Measurements from ENCODE around the gene CARS2.
"Not testable (repeated sequence)": the region's sequence is repeated elsewhere in the genome, so short reads cannot be mapped to it uniquely, and the experiment has no call there.

DNA sequence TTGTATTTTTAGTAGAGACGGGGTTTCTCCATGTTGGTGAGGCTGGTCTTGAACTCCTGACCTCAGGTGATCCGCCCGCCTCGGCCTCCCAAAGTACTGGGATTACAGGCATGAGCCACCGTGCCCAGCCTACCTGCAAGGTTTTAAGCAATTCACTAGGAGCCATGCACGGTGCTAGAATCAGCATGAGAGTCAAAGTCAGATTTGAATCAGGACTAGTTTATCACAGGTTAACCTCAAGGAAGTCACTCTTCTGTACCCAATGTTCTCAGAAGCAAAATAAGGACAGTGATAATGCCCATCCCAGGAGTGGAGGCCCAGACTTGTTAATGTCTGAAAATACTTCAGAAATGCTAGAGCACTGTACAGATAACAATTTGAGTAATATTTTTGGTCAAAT lies 20.2 kb upstream of the CARS2 start:
- not testable (repeated sequence) for TF ChIP-seq GLIS3 (CRISPR knock-in tag; IDR thresholded peaks at IDR 0.05); CSDC2 (CRISPR knock-in tag; IDR thresholded peaks at IDR 0.05); ZNF70 (CRISPR knock-in tag; IDR thresholded peaks at IDR 0.05); ESRRG (CRISPR knock-in tag; IDR thresholded peaks at IDR 0.05); OSR1 (CRISPR knock-in tag; IDR thresholded peaks at IDR 0.05); PPARA (CRISPR knock-in tag; IDR thresholded peaks at IDR 0.05; ENCODE audit: borderline replicate concordance)
- TF ChIP-seq, protein P1, sequence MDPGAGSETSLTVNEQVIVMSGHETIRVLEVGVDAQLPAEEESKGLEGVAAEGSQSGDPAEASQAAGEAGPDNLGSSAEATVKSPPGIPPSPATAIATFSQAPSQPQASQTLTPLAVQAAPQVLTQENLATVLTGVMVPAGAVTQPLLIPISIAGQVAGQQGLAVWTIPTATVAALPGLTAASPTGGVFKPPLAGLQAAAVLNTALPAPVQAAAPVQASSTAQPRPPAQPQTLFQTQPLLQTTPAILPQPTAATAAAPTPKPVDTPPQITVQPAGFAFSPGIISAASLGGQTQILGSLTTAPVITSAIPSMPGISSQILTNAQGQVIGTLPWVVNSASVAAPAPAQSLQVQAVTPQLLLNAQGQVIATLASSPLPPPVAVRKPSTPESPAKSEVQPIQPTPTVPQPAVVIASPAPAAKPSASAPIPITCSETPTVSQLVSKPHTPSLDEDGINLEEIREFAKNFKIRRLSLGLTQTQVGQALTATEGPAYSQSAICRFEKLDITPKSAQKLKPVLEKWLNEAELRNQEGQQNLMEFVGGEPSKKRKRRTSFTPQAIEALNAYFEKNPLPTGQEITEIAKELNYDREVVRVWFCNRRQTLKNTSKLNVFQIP (CRISPR knock-in tag; IDR thresholded peaks at IDR 0.05; ENCODE audit: borderline replicate concordance, low read depth): not testable (repeated sequence)
- TF ChIP-seq, protein P2, sequence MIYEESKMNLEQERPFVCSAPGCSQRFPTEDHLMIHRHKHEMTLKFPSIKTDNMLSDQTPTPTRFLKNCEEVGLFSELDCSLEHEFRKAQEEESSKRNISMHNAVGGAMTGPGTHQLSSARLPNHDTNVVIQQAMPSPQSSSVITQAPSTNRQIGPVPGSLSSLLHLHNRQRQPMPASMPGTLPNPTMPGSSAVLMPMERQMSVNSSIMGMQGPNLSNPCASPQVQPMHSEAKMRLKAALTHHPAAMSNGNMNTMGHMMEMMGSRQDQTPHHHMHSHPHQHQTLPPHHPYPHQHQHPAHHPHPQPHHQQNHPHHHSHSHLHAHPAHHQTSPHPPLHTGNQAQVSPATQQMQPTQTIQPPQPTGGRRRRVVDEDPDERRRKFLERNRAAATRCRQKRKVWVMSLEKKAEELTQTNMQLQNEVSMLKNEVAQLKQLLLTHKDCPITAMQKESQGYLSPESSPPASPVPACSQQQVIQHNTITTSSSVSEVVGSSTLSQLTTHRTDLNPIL (CRISPR knock-in tag; IDR thresholded peaks at IDR 0.05; ENCODE audit: low read depth): not testable (repeated sequence)
